Psoas muscle (tissue), 8 donors: ENCODE results near the gene PAF1. TPM values are rescaled to one million over a fixed set of nuclear protein-coding genes. Genes with fewer than 3 reads are reported as not detected.

Experiments
- ATAC-seq, 4 donors: fragments of 200-7000 bp; cut with Tn5 transposase; one replicate each; pipeline ENCODE4 v1.9.1; 2020; ENCODE audit warnings: moderate library complexity in 3 of 4, mild to moderate bottlenecking in 2 of 4
- DNase-seq, 2 donors: peaks; one replicate each; pipeline ENCODE4 v3.0.0-alpha.2; 2020
- H3K27ac ChIP-seq: fragments of 200-600 bp; one replicate; pipeline ENCODE4 v1.8.0; 2022
- H3K27me3 ChIP-seq, 3 donors: fragments of 200-600 bp in 1 of 3; one replicate each; pipeline versions ENCODE4 v1.6.1 to v1.8.0; 2013 to 2022; ENCODE audit warnings: low read length in 2 of 3, mild to moderate bottlenecking in 2 of 3, moderate library complexity in 1 of 3; ENCODE audit not compliant: insufficient read depth in 3 of 3
- H3K36me3 ChIP-seq, 2 donors: fragments of 200-600 bp in 1 of 2; one replicate each; pipeline versions ENCODE4 v1.6.1 to v1.8.0; 2013 to 2022; ENCODE audit warnings: low read depth in 1 of 2, mild to moderate bottlenecking in 1 of 2, moderate library complexity in 1 of 2; ENCODE audit not compliant: insufficient read depth in 1 of 2
- H3K4me1 ChIP-seq: fragments of 200-600 bp; one replicate; pipeline ENCODE4 v1.8.0; 2022
- H3K4me3 ChIP-seq: fragments of 200-600 bp; one replicate; pipeline ENCODE4 v1.8.0; 2022; ENCODE audit warnings: mild to moderate bottlenecking
- H3K9me3 ChIP-seq: fragments of 200-600 bp; one replicate; pipeline ENCODE4 v1.8.0; 2022
- CTCF ChIP-seq: fragments of 200-600 bp; IDR thresholded peaks from one replicate; pipeline ENCODE4 v1.8.0; 2022; ENCODE audit warnings: antibody characterized with exemption
- WGBS, 3 donors: extraction: QIAGEN DNeasy Blood & Tissue Kit; methylation state at CpG; one replicate each; pipeline versions ENCODE4 v1.1.6 to v1.1.7; 2013; 5-methylcytosine and 5-hydroxymethylcytosine counted together
- intact Hi-C, 2 donors: fragments of 100-400 bp; cut with DNase I; formaldehyde crosslinking; loops; one replicate each; pipeline versions ENCODE4 v1.11.0 to v1.14.2; 2022
- polyA plus RNA-seq, 3 donors: library from polyadenylated mRNA; stranded (reverse); fragments of 200-250 nt; gene quantifications; one replicate each; pipeline ENCODE4 v1.2.3, GENCODE V29; 2013
- total RNA-seq, 4 donors: library from RNA; stranded (reverse); fragmentation: NEBNext Ultra II Directional in 2 of 4; extraction: Animal tissue kit (Norgen Biotek cat#: 25700) in 2 of 4; gene quantifications; one replicate each; pipeline versions ENCODE4 v1.2.1 to v1.2.4, GENCODE V29; 2021 to 2023
- donor health status: healthy with polysubstance abuse.
- donor health status: DM: no; HTN: no; CAD: no; lungs with moderate emphysema.
- donor health status: Bipolar disorder and iron deficiency.
- donor health status: healthy.
- donor health status: DM: yes; HTN: yes; CAD: no.
- donor health status: DM: no; HTN: no; CAD: no.
- donor health status: DM: no; HTN: no; CAD: no.
- donor health status: DM: yes; HTN: yes; CAD: no.

Gene PAF1
- total and polyA plus RNA-seq, 7 donors: 33.7 to 58.0 (median 35.1) TPM

GRCh38 chr19:39363901-39364457, 26.9 kb downstream of the PAF1 start:
- Histone ChIP-seq H3K4me1 (peaks cover 45% of the 10 kb centered on the region), H3K27ac (peak overlapping the region; percentile 76), H3K36me3 (peaks cover 5 to 66% of the 10 kb centered on the region in 2 donors), H3K4me3 (no peak overlapping the region), H3K27me3 (no peaks in the 10 kb centered on the region), H3K9me3 (no peaks in the 10 kb centered on the region)
- TF ChIP-seq CTCF: no peak
- intact Hi-C loops: no loop called here
- WGBS, 3 donors: 60 to 72% (median 62%) methylated on average over 5 of the region's 5 CpGs
- DNase-seq (peak; percentile 50 to 77), ATAC-seq (peak in 3 of 4 donors; percentile 23 to 51 (median 23))

GRCh38 chr19:39362682-39363657, 27.9 kb downstream of the PAF1 start:
- intact Hi-C loops: no loop called here
- H3K4me1 ChIP-seq: peaks cover 45% of the 10 kb centered on the region
- peak overlapping the region; percentile 76 for H3K27ac ChIP-seq
- TF ChIP-seq CTCF: no peak
- DNase-seq (no peak), ATAC-seq (peak; percentile 48 to 78 (median 72))
- WGBS, 3 donors: 27 to 51% (median 37%) methylated on average over 6 of the region's 6 CpGs
- H3K27me3 ChIP-seq: no peaks in the 10 kb centered on the region
- H3K9me3 ChIP-seq: no peaks in the 10 kb centered on the region
- peak overlapping the region; percentile 11 for H3K4me3 ChIP-seq
- H3K36me3 ChIP-seq: peaks cover 5 to 66% of the 10 kb centered on the region in 2 donors

GRCh38 chr19:39360599-39360998, 30.3 kb downstream of the PAF1 start:
- WGBS, 3 donors: 96 to 100% (median 100%) methylated on average over 1 of the region's 1 CpG
- H3K4me1 ChIP-seq: peaks cover 39% of the 10 kb centered on the region
- DNase-seq (no peak), ATAC-seq (no peak)
- intact Hi-C loops: no loop called here
- H3K27me3 ChIP-seq: no peaks in the 10 kb centered on the region
- H3K9me3 ChIP-seq: no peaks in the 10 kb centered on the region
- TF ChIP-seq CTCF: no peak
- H3K27ac ChIP-seq: peak overlapping the region; percentile 9
- no peak overlapping the region for H3K4me3 ChIP-seq
- H3K36me3 ChIP-seq: peaks cover 17 to 78% of the 10 kb centered on the region in 2 donors

GRCh38 chr19:39359026-39359425, 31.9 kb downstream of the PAF1 start:
- ATAC-seq (no peak), DNase-seq (no peak)
- peaks cover 24% of the 10 kb centered on the region for H3K4me1 ChIP-seq
- no peaks in the 10 kb centered on the region for H3K9me3 ChIP-seq
- no peak overlapping the region for H3K4me3 ChIP-seq
- H3K27me3 ChIP-seq: no peaks in the 10 kb centered on the region
- intact Hi-C loops: no loop called here
- TF ChIP-seq CTCF: no peak
- H3K36me3 ChIP-seq: peaks cover 17 to 91% of the 10 kb centered on the region in 2 donors
- 94 to 98% (median 98%) methylated on average over 3 of the region's 3 CpGs for WGBS, 3 donors
- no peak overlapping the region for H3K27ac ChIP-seq
